ENCODE measurements around the gene NABP2.
"Not testable (repeated sequence)": the region's sequence is repeated elsewhere in the genome, so short reads cannot be mapped to it uniquely, and the experiment has no call there.

Gene NABP2

GRCh38 chr12:56266693-56267442, 42.7 kb downstream of the NABP2 start, which contains the start of gene COQ10A:
COQ10A (plus strand) TSS chr12:56266942; CDS start chr12:56267119, 177 bp downstream.
- TF ChIP-seq EZH2phosphoT487 (IDR thresholded peaks at IDR 0.05; ENCODE audit: borderline replicate concordance, low read length): no peak
- peak; percentile 58 for TF ChIP-seq CTCF (IDR thresholded peaks at IDR 0.05; ENCODE audit: low read depth, low read length, poor library complexity, severe bottlenecking)
- Histone ChIP-seq H3K4me3 (ENCODE audit: low read length) (peak within 1 kb of the TSS; percentile 84), H3K9me2 (replicated peaks; ENCODE audit: control insufficient read depth, low read length) (no peaks in the 10 kb centered on the region), H3K4me2 (ENCODE audit: low read length) (peak within 1 kb of the TSS; percentile 75), H4K20me1 (ENCODE audit: control insufficient read depth, insufficient read depth, low read depth, low read length) (no peaks in the 10 kb centered on the region), H3K27me3 (ENCODE audit: control insufficient read depth, low read length) (no peaks in the 10 kb centered on the region), H3K9me3 (ENCODE audit: control insufficient read depth, insufficient read depth, low read length) (no peaks in the 10 kb centered on the region), H3K27ac (ENCODE audit: low read depth, low read length) (peak within 1 kb of the TSS; percentile 67), H3K4me1 (ENCODE audit: control insufficient read depth, low read length) (peaks cover 14% of the 10 kb centered on the region), H3K79me2 (ENCODE audit: control insufficient read depth, low read length) (no peaks in the 10 kb centered on the region), H3K36me3 (ENCODE audit: control insufficient read depth, low read length) (peaks cover 23% of the 10 kb centered on the region), H3F3A (ENCODE audit: control insufficient read depth, insufficient read depth) (peaks cover 31% of the 10 kb centered on the region)

GRCh38 chr12:56267443-56268071, 43.4 kb downstream of the NABP2 start:
- Histone ChIP-seq H3F3A (ENCODE audit: control insufficient read depth, insufficient read depth) (peaks cover 33% of the 10 kb centered on the region), H3K27ac (ENCODE audit: low read depth, low read length) (0 out of 2 replicates have a peak overlapping the region, but pooled peaks have one; percentile 67), H3K9me3 (ENCODE audit: control insufficient read depth, insufficient read depth, low read length) (no peaks in the 10 kb centered on the region), H3K27me3 (ENCODE audit: control insufficient read depth, low read length) (no peaks in the 10 kb centered on the region), H3K4me3 (ENCODE audit: low read length) (peak overlapping the region; percentile 84), H3K4me2 (ENCODE audit: low read length) (peak overlapping the region; percentile 75), H3K4me1 (ENCODE audit: control insufficient read depth, low read length) (peaks cover 14% of the 10 kb centered on the region), H3K36me3 (ENCODE audit: control insufficient read depth, low read length) (peaks cover 29% of the 10 kb centered on the region), H3K9me2 (replicated peaks; ENCODE audit: control insufficient read depth, low read length) (no peaks in the 10 kb centered on the region), H4K20me1 (ENCODE audit: control insufficient read depth, insufficient read depth, low read depth, low read length) (no peaks in the 10 kb centered on the region), H3K79me2 (ENCODE audit: control insufficient read depth, low read length) (no peaks in the 10 kb centered on the region)
- TF ChIP-seq EZH2phosphoT487 (IDR thresholded peaks at IDR 0.05; ENCODE audit: borderline replicate concordance, low read length) (no peak), CTCF (IDR thresholded peaks at IDR 0.05; ENCODE audit: low read depth, low read length, poor library complexity, severe bottlenecking) (no peak)

- TF ChIP-seq EZH2phosphoT487 (IDR thresholded peaks at IDR 0.05; ENCODE audit: borderline replicate concordance, low read length) (no peak), CTCF (IDR thresholded peaks at IDR 0.05; ENCODE audit: low read depth, low read length, poor library complexity, severe bottlenecking) (peak; percentile 59)
- Histone ChIP-seq H3K36me3 (ENCODE audit: control insufficient read depth, low read length) (peaks cover 63% of the 10 kb centered on the region), H3K4me3 (ENCODE audit: low read length) (no peak overlapping the region), H4K20me1 (ENCODE audit: control insufficient read depth, insufficient read depth, low read depth, low read length) (no peaks in the 10 kb centered on the region), H3K79me2 (ENCODE audit: control insufficient read depth, low read length) (no peaks in the 10 kb centered on the region), H3K4me1 (ENCODE audit: control insufficient read depth, low read length) (peaks cover 14% of the 10 kb centered on the region), H3K4me2 (ENCODE audit: low read length) (no peak overlapping the region), H3K9me2 (replicated peaks; ENCODE audit: control insufficient read depth, low read length) (no peaks in the 10 kb centered on the region), H3K9me3 (ENCODE audit: control insufficient read depth, insufficient read depth, low read length) (no peaks in the 10 kb centered on the region), H3K27me3 (ENCODE audit: control insufficient read depth, low read length) (no peaks in the 10 kb centered on the region), H3K27ac (ENCODE audit: low read depth, low read length) (no peak overlapping the region), H3F3A (ENCODE audit: control insufficient read depth, insufficient read depth) (peaks cover 43% of the 10 kb centered on the region)
Measured at GRCh38 chr12:56271031-56271430, 46.9 kb downstream of the NABP2 start.

- not testable (repeated sequence) for H3K9me3 ChIP-seq (ENCODE audit: control insufficient read depth, insufficient read depth, low read length); H3K27me3 ChIP-seq (ENCODE audit: control insufficient read depth, low read length); H3K9me2 ChIP-seq (replicated peaks; ENCODE audit: control insufficient read depth, low read length); H3K27ac ChIP-seq (ENCODE audit: low read depth, low read length); H3K4me2 ChIP-seq (ENCODE audit: low read length); H3K4me1 ChIP-seq (ENCODE audit: control insufficient read depth, low read length); H3K4me3 ChIP-seq (ENCODE audit: low read length); H4K20me1 ChIP-seq (ENCODE audit: control insufficient read depth, insufficient read depth, low read depth, low read length); H3K79me2 ChIP-seq (ENCODE audit: control insufficient read depth, low read length)
- peaks cover 43% of the 10 kb centered on the region for H3F3A ChIP-seq (ENCODE audit: control insufficient read depth, insufficient read depth)
- peaks cover 73% of the 10 kb centered on the region for H3K36me3 ChIP-seq (ENCODE audit: control insufficient read depth, low read length)
Measured at GRCh38 chr12:56272468-56272867, 48.3 kb downstream of the NABP2 start.
